ENCODE results near the gene SUV39H2. TPM values are rescaled to one million over a fixed set of nuclear protein-coding genes. Genes with fewer than 3 reads are reported as not detected.

SUV39H2 gene
- total RNA-seq, 4 donors from 2014 or later: 7.4 to 41.5 (median 12.2) TPM

Other genes starting within 250 kb of the SUV39H2 start
- gene FAM107B, start 104.0 kb upstream of the SUV39H2 start, total RNA-seq: 10 to 100 TPM; 24.1 to 69.7 (median 43.2) TPM
- gene CDNF, start 40.8 kb upstream of the SUV39H2 start, total RNA-seq: 1 to 10 TPM in 3 of 4 donors, not detected in 1; 2.6 to 9.1 (median 3.8) TPM
- 10 to 100 TPM; 10.4 to 19.4 (median 13.8) TPM for gene HSPA14, start 40.6 kb upstream of the SUV39H2 start, total RNA-seq
- gene MSANTD7, start 40.6 kb upstream of the SUV39H2 start, total RNA-seq: 10 to 100 TPM in 2 of 4 donors, 1 to 10 TPM in 2; 3.2 to 23.2 (median 8.6) TPM
- 10 to 100 TPM; 10.5 to 22.6 (median 16.6) TPM for gene DCLRE1C, start 75.2 kb downstream of the SUV39H2 start, total RNA-seq
- not detected for gene MEIG1, start 80.5 kb downstream of the SUV39H2 start, total RNA-seq
- gene OLAH, start 165.1 kb downstream of the SUV39H2 start, total RNA-seq: 1 to 10 TPM in 1 of 4 donors, not detected in 3; 2.2 TPM
- 10 to 100 TPM in 1 of 4 donors, under 1 TPM in 1, not detected in 2; 0.37 to 12.2 TPM for gene ACBD7, start 209.9 kb downstream of the SUV39H2 start, total RNA-seq
- 10 to 100 TPM in 2 of 4 donors, 1 to 10 TPM in 1, under 1 TPM in 1; 0.29 to 17.4 (median 9.2) TPM for gene RPP38, start 218.5 kb downstream of the SUV39H2 start, total RNA-seq

All from uterus (tissue), 4 donors.